Stimulated activated naive CD8-positive, alpha-beta T cell treated with anti-CD3 and anti-CD28 coated beads, Interleukin-15, Interleukin-2, amounts not matched to agents 100 U/mL and 50 U/mL, for 24 hours (primary cell): ENCODE data around the gene B3GAT1.

Experiments used
- ATAC-seq: fragments of 150-1000 bp; cut with Tn5 transposase; one replicate; pipeline ENCODE4 v1.10.0; 2021
- DNase-seq: peaks from one replicate; pipeline ENCODE4 v3.0.0; 2021

Gene B3GAT1

GRCh38 chr11:134390706-134391569 is 21.1 kb downstream of the B3GAT1 start:
- no peak for ATAC-seq

DNA sequence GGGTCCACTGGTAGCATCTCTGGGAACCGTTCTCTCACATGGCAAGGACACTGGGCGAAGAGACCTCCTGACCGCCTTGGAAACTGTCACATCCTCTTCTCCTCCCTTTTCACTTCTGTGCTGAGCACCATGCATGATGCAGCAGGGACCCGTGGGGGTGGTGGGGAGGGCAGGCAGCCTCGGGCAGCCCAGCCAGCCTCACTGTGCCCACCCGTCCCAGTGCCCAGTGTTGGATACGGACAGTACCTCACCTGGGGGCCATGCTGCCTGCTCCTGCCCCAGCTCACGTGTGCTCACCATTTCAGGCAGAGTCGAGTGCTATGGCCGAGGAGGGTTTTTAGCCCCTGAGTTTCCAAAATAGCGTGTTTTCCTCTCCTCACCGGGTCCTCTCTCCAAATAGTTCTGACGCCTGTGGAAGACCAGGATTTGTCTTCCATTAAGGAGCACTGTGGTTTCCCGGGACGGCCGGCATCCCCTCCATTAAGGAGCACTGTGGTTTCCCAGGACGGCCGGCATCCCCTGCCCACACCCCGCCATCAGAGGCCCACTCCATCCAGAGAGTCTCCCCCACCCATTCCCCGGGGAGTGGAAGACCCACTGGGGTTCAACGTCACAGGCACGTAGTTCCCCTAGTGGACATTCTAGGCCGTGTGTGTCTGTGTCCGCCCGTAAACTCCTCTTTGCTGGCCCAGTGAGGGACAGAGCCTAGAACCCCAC is 22.4 kb downstream of the B3GAT1 start:
- ATAC-seq (no peak), DNase-seq (no peak)

More at GRCh38 chr11:134390706-134391569, 21.1 kb downstream of the B3GAT1 start:
- DNase-seq, result no peak

DNA sequence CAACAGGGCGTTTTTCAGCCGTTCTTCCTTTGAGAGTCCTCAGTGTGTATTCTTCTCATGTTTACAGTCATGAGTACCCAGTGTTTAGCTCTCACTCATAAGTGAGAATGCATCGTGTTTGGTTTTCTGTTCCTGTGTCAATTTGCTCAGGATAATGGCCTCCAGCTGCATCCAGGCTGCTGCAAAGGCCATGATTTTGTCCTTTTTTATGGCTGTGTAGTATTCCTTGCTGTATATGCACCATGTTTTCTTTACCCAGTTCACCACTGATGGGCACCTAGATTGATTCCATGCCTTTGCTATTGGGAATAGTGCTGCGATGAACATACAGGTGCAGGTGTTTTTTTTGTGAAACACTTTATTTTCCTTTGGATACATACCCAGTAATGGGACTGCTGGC is 23.5 kb downstream of the B3GAT1 start:
- DNase-seq, result no peak
- no peak for ATAC-seq

- no peak for ATAC-seq
- DNase-seq, result no peak
These were observed 24.5 kb downstream of the B3GAT1 start for GRCh38 chr11:134387501-134387900.

DNA sequence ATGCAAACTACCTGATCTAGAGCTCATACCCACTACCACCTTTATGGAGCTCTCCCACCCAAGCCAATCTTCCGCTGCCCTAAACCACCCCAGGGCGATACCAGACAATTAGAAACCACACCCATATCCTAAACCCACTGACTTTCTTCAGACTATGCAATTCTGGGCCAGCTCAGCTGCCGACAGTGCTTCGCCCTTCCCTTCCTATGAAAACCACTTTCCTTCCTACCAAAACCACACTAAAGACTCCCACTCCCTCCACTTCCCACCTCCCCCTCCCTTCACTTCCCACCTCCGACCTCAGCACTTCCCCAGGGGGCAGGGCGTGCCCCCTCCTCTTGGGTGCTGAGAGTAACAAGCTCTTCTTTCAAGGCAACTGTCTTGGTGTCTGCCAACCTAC is 25.1 kb downstream of the B3GAT1 start:
- no peak for DNase-seq
- ATAC-seq, result no peak

DNA sequence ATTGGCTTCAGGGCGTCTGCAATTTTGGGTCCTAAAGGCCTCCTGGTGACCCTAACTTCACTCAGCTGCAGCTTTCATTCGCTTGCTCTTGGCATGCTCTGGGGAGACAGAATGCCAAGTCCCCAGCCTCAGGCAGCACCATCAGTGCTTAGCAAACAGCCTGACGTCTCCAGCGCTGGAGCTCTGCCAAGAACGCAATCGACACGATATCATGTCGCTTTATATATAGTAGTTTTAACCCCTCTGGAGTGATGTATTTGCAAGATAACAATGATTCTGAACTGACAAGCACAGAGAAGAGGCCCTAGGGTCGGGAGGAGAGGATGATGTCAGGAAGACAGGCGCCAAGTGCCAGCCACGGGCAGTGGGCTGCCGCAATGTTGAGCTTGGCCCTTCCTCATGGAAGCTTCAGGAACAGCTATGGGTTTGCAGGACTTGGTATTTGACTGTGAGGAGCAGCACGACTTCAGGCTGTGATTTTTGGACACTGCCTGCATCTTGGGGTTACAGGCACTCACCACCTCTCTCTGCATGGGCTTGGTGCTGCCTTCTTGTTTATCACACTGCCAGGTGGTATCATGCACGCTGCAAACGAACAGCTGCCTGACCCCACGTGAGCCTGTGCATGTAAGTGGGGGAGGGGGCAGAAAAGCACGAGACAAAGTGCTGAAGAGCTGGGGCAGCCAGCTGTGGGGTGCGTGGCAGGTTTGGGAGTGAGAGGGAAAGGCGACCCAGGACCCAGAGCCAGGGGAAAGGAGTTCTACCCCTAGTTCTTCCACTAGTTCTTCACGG is 26.1 kb downstream of the B3GAT1 start:
- ATAC-seq (no peak), DNase-seq (no peak)

DNA sequence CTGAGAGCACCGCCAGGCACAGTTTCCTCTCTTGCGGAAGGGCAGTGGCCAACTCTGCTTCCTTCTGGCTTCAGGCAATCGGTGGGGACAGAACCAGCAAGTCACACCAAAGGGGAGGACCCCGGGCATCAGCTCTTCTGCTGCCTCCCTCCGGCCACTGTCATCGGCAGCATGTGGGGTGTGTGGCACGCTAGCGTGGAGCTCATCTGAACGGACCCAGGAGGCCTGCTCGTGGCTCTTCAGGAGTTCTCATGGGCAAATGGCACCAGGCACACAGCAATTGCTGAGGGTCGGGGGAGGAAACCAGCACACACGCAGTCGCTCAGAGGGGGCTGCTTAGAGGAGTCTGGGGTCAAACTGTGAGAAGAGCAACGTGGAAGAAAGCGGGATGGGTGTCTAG is 26.9 kb downstream of the B3GAT1 start:
- ATAC-seq (no peak), DNase-seq (no peak)

DNA sequence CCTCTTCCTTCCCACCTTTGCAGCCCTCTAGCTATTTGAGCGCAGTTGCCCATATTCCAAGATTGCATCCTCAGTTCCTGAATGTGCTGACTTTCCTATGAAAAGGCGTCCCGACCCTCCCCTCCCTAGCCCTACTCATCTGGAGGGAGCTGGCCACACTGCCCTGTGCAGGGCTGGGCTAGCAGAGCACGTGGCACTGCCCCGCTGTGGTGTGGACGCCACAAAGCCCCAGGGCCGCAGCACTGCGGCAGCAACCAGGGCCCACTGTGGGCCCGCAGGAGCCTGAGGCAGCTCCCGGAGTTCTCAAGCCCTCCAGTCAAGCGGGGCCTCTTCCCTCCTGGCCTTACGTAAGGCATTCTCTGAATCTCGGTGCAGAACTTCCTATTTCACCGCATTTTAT is 27.6 kb downstream of the B3GAT1 start:
- ATAC-seq, result no peak
- no peak for DNase-seq

DNA sequence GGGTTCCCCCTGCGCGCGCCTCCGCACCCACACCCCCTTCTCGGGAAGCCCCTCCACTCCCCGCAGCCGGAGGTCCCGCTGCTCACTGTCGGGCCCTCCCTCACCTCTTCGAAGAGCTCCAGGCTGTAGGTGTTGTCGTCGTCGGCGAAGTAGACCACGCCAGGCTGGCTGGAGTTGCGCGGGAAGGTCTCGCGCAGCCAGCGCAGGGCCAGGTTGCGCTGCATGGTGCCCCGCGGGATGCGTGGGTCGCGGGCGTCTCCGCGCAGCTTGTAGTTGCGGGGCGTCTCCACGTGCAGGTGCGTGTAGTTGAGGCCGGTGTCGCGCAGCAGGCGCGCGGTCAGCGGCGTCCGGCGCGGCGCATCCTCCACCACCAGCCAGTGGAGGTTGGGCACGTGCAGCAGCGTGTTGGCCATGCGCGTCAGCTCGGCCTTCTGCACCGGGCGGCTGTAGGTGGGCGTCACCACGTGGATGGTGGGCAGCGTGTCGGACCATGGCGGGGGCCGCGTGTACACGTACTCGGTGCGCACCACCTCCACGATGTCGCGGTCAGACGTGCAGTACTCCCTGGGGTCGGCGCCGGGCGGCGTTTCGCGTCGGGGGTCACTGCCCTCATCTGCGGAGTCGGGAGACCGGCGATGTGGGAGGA is 28.3 kb downstream of the B3GAT1 start:
- no peak for ATAC-seq

GRCh38 chr11:134382830-134383229 is 29.2 kb downstream of the B3GAT1 start:
- no peak for ATAC-seq

More for the DNA sequence above, 28.3 kb downstream of the B3GAT1 start:
- DNase-seq, result no peak

DNA sequence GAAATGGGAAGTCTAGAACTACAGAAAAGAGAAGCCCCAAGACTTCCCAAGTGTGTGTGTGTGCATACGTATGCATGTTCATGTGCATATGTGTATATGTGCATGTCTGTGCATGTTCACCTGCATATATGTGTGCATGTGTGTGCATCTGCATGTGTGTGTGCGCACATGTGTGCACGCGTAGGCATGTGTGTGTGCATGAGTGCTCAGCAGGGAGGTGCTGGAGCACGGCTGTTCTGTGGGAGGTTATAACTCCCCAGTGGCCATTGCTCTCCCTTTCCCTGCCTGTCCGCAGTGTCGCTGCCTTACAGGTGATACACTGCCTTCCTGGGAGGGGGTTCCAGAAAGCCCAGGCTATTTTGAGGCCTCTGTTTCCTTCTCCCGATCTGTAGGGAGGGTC is 29.8 kb downstream of the B3GAT1 start:
- DNase-seq, result no peak
- ATAC-seq, result no peak

More at GRCh38 chr11:134382830-134383229, 29.2 kb downstream of the B3GAT1 start:
- DNase-seq, result no peak

GRCh38 chr11:134380785-134381184 is 31.3 kb downstream of the B3GAT1 start:
- no peak for ATAC-seq
- no peak for DNase-seq

- ATAC-seq (no peak), DNase-seq (no peak)
These were observed 31.8 kb downstream of the B3GAT1 start for GRCh38 chr11:134380229-134380628.

DNA sequence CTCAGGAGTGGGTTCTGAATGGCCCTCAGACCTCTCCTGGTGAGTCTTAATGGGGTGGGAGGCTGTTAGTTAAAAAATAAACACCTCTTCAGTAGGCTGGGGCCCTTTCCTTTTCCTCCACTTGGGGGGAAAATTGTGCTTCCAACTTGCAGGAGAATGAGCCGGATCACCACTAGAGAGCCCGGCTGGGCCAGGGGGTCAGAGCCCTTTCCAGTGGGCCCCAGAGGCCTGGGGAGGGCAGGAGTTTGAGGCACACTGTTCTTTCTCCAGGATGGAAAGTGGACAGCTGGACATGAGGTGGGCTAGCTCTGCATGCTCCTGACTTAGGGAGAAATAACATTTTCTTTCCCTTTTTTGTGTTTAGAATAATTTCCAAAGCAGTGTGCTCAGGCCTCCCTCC is 32.8 kb downstream of the B3GAT1 start:
- ATAC-seq (no peak), DNase-seq (no peak)

DNA sequence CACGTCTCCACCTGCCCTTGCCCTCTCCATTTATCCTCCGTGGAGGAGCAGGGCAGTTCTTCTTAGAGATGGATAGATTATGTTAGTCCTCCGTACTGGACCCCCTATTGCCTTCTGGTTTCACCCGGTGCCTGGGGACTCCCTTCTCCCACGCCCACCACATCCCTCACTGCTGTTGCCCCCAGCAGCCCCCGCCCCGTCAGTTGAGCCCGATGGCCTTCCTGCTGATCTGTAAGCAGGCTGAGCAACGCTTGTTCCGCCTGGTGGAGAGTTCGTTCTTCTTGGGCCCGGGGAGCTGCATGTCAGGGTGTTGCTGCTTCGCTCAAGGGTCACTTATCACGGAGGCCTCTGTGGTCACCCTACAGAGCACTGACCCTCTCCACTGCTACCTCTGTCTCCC is 34.2 kb downstream of the B3GAT1 start:
- DNase-seq, result no peak
- ATAC-seq, result no peak

- ATAC-seq (no peak), DNase-seq (no peak)
These were observed 35.7 kb downstream of the B3GAT1 start for GRCh38 chr11:134376150-134376921.

GRCh38 chr11:134374891-134375550 is 37.0 kb downstream of the B3GAT1 start:
- ATAC-seq, result no peak

DNA sequence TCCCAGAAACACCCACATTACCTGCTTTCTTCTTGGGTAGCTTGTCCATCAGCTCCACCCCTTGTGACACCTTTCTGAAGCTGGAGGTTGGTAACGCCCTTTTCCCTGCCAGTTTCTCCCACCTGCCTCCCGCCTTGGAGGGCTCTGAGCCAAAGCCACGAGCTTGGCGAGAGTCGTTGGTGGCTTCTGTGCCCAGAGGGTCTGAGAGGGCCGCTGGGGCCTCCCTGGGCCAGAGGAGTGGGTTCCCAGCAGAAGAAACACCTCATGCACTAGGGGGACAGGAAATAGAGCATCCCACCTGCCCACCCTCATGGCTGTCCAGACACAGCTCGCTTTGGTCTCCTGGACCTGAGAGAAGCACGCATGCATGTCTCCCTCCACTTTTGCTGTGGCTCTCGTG is 37.9 kb downstream of the B3GAT1 start:
- ATAC-seq (no peak), DNase-seq (no peak)

More at GRCh38 chr11:134374891-134375550, 37.0 kb downstream of the B3GAT1 start:
- DNase-seq, result no peak

- DNase-seq (no peak), ATAC-seq (no peak)
These were observed 38.4 kb downstream of the B3GAT1 start for GRCh38 chr11:134373591-134374052.

GRCh38 chr11:134372961-134373360 is 39.1 kb downstream of the B3GAT1 start:
- no peak for ATAC-seq
- DNase-seq, result no peak

GRCh38 chr11:134372536-134372935 is 39.5 kb downstream of the B3GAT1 start:
- ATAC-seq (no peak), DNase-seq (no peak)
